HG03565 (cell line): Measurements from ENCODE around the gene ZBED4.

ENCODE experiments used
- ATAC-seq: cut with Tn5 transposase; IDR thresholded peaks from one replicate; pipeline ENCODE4 v1.9.1; 2021; ENCODE audit warnings: mild to moderate bottlenecking, moderate library complexity; ENCODE audit not compliant: unreplicated experiment

Gene ZBED4

GRCh38 chr22:49896201-49896600 is 42.6 kb downstream of the ZBED4 start:
- no peak for ATAC-seq

GRCh38 chr22:49897015-49897684 is 43.5 kb downstream of the ZBED4 start:
- ATAC-seq = no peak

GRCh38 chr22:49899530-49899929 is 45.9 kb downstream of the ZBED4 start:
- ATAC-seq = no peak

GRCh38 chr22:49900441-49901230 is 47.0 kb downstream of the ZBED4 start:
- ATAC-seq = no peak

GRCh38 chr22:49901457-49901856 is 47.8 kb downstream of the ZBED4 start:
- ATAC-seq = no peak

- no peak for ATAC-seq
These were observed 49.8 kb downstream of the ZBED4 start for GRCh38 chr22:49903322-49904039.

GRCh38 chr22:49904040-49904369 is 50.4 kb downstream of the ZBED4 start:
- ATAC-seq = no peak

- ATAC-seq = no peak
These were observed 51.8 kb downstream of the ZBED4 start for GRCh38 chr22:49905465-49905864.

GRCh38 chr22:49906071-49906798 is 52.6 kb downstream of the ZBED4 start:
- ATAC-seq = no peak

- no peak for ATAC-seq
These were observed 53.2 kb downstream of the ZBED4 start for GRCh38 chr22:49906799-49907290.

- ATAC-seq = no peak
These were observed 54.2 kb downstream of the ZBED4 start for GRCh38 chr22:49907807-49908206.

- no peak for ATAC-seq
These were observed 56.0 kb downstream of the ZBED4 start for GRCh38 chr22:49909476-49910205.

GRCh38 chr22:49910229-49911155 is 56.8 kb downstream of the ZBED4 start:
- ATAC-seq = no peak

GRCh38 chr22:49911881-49912625 is 58.4 kb downstream of the ZBED4 start:
- ATAC-seq = no peak

- ATAC-seq = no peak
These were observed 59.4 kb downstream of the ZBED4 start for GRCh38 chr22:49913026-49913425.

- ATAC-seq = no peak
These were observed 59.8 kb downstream of the ZBED4 start for GRCh38 chr22:49913446-49913845.

- no peak for ATAC-seq
These were observed 60.6 kb downstream of the ZBED4 start for GRCh38 chr22:49914256-49914655.

- no peak for ATAC-seq
These were observed 62.0 kb downstream of the ZBED4 start for GRCh38 chr22:49915610-49916009.

- ATAC-seq = no peak
These were observed 63.2 kb downstream of the ZBED4 start for GRCh38 chr22:49916831-49917230.
